Karpas-422 (cell line): ENCODE measurements around the gene PTPRO. TPM values are rescaled to one million over a fixed set of nuclear protein-coding genes. Genes with fewer than 3 reads are reported as not detected.

Experiments
- DNase-seq: peaks from one replicate; pipeline ENCODE4 v3.0.0-alpha.2; 2015
- H2AFZ ChIP-seq: fragments of 200-600 bp; sonication (generic); 2 replicates; pipeline ENCODE4 v1.6.1; 2014; ENCODE audit warnings: antibody characterized with exemption, low read length, mixed read lengths
- H3K27ac ChIP-seq: fragments of 200-600 bp; sonication (generic); 2 replicates; pipeline ENCODE4 v1.5.1; 2014; ENCODE audit warnings: mild to moderate bottlenecking, low read length, moderate library complexity
- H3K27me3 ChIP-seq: fragments of 200-600 bp; sonication (generic); 2 replicates; pipeline ENCODE4 v1.6.1; 2014; ENCODE audit warnings: low read length, mixed read lengths
- H3K36me3 ChIP-seq: fragments of 200-600 bp; sonication (generic); 2 replicates; pipeline ENCODE4 v1.6.1; 2014; ENCODE audit warnings: low read length, mixed read lengths; ENCODE audit not compliant: insufficient read depth
- H3K4me1 ChIP-seq: fragments of 200-600 bp; sonication (generic); 2 replicates; pipeline ENCODE4 v1.6.1; 2014; ENCODE audit warnings: mild to moderate bottlenecking, low read length, mixed read lengths
- H3K4me2 ChIP-seq: fragments of 200-600 bp; sonication (generic); 2 replicates; pipeline ENCODE4 v1.6.1; 2014; ENCODE audit warnings: low read length, low read depth, mild to moderate bottlenecking; ENCODE audit not compliant: poor library complexity, severe bottlenecking
- H3K4me3 ChIP-seq: fragments of 200-600 bp; sonication (generic); 2 replicates; pipeline ENCODE4 v1.5.1; 2014; ENCODE audit warnings: mild to moderate bottlenecking, antibody characterized with exemption, low read length, mixed read lengths
- H3K79me2 ChIP-seq: fragments of 200-600 bp; sonication (generic); 2 replicates; pipeline ENCODE4 v1.6.1; 2014; ENCODE audit warnings: mild to moderate bottlenecking, low read length, mixed read lengths
- H3K9ac ChIP-seq: fragments of 200-600 bp; sonication (generic); 2 replicates; pipeline ENCODE4 v1.6.0; 2014; ENCODE audit warnings: low read length
- H3K9me2 ChIP-seq: fragments of 200-600 bp; sonication (generic), shearing (Covaris generic); replicated peaks from 2 replicates; pipeline ENCODE4 v1.6.0; 2014; ENCODE audit warnings: mild to moderate bottlenecking, low read length, moderate library complexity; ENCODE audit not compliant: insufficient read depth
- H3K9me3 ChIP-seq: fragments of 300-700, 200-600 bp; sonication (generic); 2 replicates; pipeline ENCODE4 v1.6.1; 2014; ENCODE audit warnings: low read length, mixed read lengths
- H4K20me1 ChIP-seq: fragments of 200-600 bp; sonication (generic); 2 replicates; pipeline ENCODE4 v1.6.1; 2014; ENCODE audit warnings: mild to moderate bottlenecking, antibody characterized with exemption, low read length, low read depth; ENCODE audit not compliant: insufficient read depth
- total RNA-seq: library from RNA; depleted of rRNA; stranded (reverse); fragments of >200 nt; shearing (Covaris generic); gene quantifications from 2 replicates; pipeline ENCODE4 v1.2.3, GENCODE V29; 2014; ENCODE audit warnings: low replicate concordance

PTPRO gene
- total RNA-seq, 1 experiment from 2014 or later: not detected

DNA sequence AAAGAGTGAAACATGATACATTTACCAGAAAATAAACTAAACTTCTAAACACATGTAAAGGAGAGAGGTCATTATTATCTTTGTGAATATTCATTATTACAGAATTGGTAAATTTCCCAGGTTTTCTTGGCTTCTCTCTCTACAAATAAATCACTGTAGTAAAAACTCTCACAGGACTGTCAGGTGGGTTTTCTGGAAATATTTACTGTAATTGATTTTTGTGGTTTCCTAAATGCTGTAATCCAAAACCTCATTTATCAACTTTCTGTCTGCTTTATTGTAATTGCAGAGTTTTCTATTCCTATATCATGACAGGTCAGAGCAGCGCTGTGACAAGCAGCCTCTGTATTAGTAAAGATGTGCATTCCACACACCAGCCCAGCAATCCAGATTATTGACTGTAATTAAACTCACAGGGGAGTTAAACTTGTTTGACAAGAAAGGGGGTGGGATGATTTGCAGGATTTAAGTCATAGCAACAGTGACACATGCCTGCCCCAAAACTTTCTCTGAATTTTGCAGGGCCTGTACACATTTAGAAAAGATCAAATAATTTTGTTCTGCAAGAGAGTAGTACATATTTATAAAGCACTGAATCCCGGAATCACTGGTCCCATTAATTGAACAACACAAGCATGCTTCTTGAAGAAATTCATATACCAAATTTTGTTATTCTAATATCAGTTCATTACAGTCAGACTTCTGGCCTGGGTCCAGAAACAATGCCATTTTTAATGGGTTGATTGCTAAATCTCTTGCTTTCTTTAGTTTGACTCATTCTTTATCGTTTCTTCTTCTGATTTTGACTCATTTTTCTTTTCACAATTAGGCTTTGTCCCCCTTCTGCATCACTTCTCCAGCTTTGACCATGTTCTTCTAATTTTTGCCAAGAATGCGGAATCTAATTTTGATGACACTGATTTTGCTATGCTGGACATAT is 42.2 kb downstream of the PTPRO start:
- Histone ChIP-seq H3K9me3 (no peaks in the 10 kb centered on the region), H3K4me1 (no peaks in the 10 kb centered on the region), H3K9me2 (no peaks in the 10 kb centered on the region), H3K27ac (no peak overlapping the region), H3K4me3 (no peak overlapping the region), H3K4me2 (no peak overlapping the region), H3K79me2 (no peaks in the 10 kb centered on the region), H4K20me1 (no peaks in the 10 kb centered on the region), H3K36me3 (no peaks in the 10 kb centered on the region), H3K27me3 (no peaks in the 10 kb centered on the region), H2AFZ (no peak overlapping the region), H3K9ac (no peak overlapping the region)
- DNase-seq: no peak

DNA sequence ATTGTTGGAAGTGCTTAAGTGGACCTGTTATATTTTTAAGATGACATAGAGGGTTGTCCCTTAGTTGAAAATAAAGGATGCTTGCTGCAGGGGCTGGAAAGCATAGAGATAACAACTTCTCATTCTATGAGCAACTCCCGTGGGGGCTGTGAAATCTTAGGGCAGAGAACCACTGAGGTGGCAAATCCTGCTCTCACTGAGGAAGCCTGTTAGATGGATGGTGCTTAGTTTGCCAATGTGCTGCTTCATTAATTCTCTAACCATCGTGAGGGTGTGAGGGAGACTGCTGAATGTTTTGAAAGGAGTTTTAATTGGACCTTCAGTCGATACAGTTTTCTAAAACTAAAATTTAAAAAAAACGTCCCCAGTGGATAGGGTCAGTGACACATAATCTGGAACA is 46.5 kb downstream of the PTPRO start:
- H3K27ac ChIP-seq: no peak overlapping the region
- H3K4me2 ChIP-seq: no peak overlapping the region
- no peaks in the 10 kb centered on the region for H3K27me3 ChIP-seq
- H3K4me3 ChIP-seq: no peak overlapping the region
- no peak overlapping the region for H2AFZ ChIP-seq
- H3K36me3 ChIP-seq: no peaks in the 10 kb centered on the region
- H3K9ac ChIP-seq: no peak overlapping the region
- H4K20me1 ChIP-seq: no peaks in the 10 kb centered on the region
- H3K9me3 ChIP-seq: no peaks in the 10 kb centered on the region
- H3K4me1 ChIP-seq: no peaks in the 10 kb centered on the region
- no peak for DNase-seq
- H3K9me2 ChIP-seq: no peaks in the 10 kb centered on the region
- H3K79me2 ChIP-seq: no peaks in the 10 kb centered on the region

DNA sequence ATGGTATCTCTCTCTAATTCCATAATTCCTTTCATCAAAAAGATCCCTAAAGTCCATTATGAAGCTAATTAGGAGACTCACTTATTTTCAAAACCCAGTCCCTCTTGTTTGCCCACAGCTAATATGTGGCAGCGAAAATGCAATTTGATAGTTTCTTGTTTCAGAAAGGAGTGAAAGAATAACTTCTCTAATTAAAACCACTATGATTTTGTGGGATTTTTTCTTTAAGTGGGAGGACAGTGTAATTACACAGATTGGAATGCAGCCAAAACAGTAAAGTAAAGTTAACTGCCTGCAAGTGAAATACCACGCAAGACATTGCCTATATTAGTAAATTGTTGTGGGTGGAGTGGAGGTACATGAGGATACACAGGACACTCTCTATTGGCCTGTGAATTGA is 50.0 kb downstream of the PTPRO start:
- Histone ChIP-seq H3K9me3 (no peaks in the 10 kb centered on the region), H3K27ac (no peak overlapping the region), H3K36me3 (no peaks in the 10 kb centered on the region), H3K27me3 (no peaks in the 10 kb centered on the region), H4K20me1 (no peaks in the 10 kb centered on the region), H2AFZ (no peak overlapping the region), H3K4me2 (no peak overlapping the region), H3K79me2 (no peaks in the 10 kb centered on the region), H3K9ac (no peak overlapping the region), H3K9me2 (no peaks in the 10 kb centered on the region), H3K4me1 (no peaks in the 10 kb centered on the region), H3K4me3 (no peak overlapping the region)
- no peak for DNase-seq

DNA sequence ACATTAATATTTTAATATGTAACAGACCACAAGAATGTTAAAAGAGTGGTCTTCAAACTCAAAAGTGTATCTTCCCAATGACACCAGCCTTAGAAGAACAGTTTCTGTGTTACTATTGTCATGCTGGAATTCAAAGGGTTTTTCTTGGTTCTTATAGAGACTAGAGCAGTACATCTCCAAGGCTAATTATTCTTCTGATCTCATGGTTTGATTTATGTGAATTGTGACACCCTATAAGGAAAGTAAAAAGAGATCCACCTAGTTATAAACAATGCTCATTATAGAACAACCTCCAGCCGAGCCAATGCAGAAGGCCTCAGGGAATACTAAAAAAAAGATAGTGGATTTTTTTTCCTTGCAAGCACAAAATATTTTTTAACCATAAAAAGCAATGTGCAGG is 65.5 kb downstream of the PTPRO start:
- H3K79me2 ChIP-seq: no peaks in the 10 kb centered on the region
- no peak overlapping the region for H3K27ac ChIP-seq
- H3K36me3 ChIP-seq: no peaks in the 10 kb centered on the region

DNA sequence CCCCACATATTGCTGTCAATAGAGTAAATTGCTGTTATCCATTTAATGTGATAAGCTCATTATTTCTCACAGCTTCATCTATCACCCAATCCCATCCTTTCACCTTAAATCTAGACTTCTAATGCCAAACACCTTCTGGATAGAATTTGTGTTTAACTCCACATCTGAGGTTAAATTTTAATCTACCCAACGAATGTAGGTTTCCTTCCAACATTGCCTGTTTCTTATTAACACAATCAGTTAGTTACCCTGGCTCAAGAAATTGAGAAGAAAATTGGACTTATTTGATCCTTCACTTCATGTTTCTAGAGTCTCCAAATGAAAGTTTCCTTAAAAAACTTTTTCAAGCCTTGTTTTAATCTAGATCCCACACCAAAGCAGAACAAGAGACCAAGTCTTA is 67.3 kb downstream of the PTPRO start:
- Histone ChIP-seq H4K20me1 (no peaks in the 10 kb centered on the region), H3K79me2 (no peaks in the 10 kb centered on the region), H3K4me2 (no peak overlapping the region), H2AFZ (no peak overlapping the region), H3K9me2 (no peaks in the 10 kb centered on the region), H3K36me3 (no peaks in the 10 kb centered on the region), H3K4me3 (no peak overlapping the region), H3K27me3 (no peaks in the 10 kb centered on the region), H3K9ac (no peak overlapping the region), H3K27ac (no peak overlapping the region), H3K9me3 (no peaks in the 10 kb centered on the region), H3K4me1 (no peaks in the 10 kb centered on the region)
- no peak for DNase-seq

More for the DNA sequence above, 65.5 kb downstream of the PTPRO start:
- Histone ChIP-seq H3K4me1 (no peaks in the 10 kb centered on the region), H3K9me2 (no peaks in the 10 kb centered on the region), H2AFZ (no peak overlapping the region), H3K27me3 (no peaks in the 10 kb centered on the region), H3K9ac (no peak overlapping the region), H3K9me3 (no peaks in the 10 kb centered on the region), H4K20me1 (no peaks in the 10 kb centered on the region), H3K4me3 (no peak overlapping the region), H3K4me2 (no peak overlapping the region)
- no peak for DNase-seq

DNA sequence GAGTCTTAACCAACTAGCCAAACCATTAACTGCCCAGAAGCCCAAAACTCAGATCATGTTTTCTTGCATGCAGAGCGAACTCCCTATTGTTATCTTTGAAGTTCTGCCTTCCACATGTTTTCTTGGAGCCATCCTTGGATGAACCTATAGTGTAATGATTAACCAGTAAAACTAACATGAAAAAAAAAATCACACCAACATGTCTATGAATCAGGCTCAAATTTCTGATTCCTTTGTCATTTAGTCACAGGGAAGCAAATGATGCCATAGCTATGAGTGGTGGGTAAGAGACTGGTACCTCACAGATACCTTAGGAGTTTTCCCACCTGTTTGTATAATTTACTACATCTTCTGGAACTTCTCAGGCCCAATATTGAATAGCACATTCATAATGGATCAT is 70.7 kb downstream of the PTPRO start:
- no peak overlapping the region for H3K27ac ChIP-seq
- no peaks in the 10 kb centered on the region for H3K27me3 ChIP-seq
- H3K4me2 ChIP-seq: no peak overlapping the region
- no peak overlapping the region for H2AFZ ChIP-seq
- no peak for DNase-seq
- no peaks in the 10 kb centered on the region for H3K9me2 ChIP-seq
- no peaks in the 10 kb centered on the region for H3K36me3 ChIP-seq
- no peak overlapping the region for H3K4me3 ChIP-seq
- H3K4me1 ChIP-seq: no peaks in the 10 kb centered on the region
- H4K20me1 ChIP-seq: no peaks in the 10 kb centered on the region
- no peaks in the 10 kb centered on the region for H3K9me3 ChIP-seq
- no peak overlapping the region for H3K9ac ChIP-seq
- no peaks in the 10 kb centered on the region for H3K79me2 ChIP-seq

DNA sequence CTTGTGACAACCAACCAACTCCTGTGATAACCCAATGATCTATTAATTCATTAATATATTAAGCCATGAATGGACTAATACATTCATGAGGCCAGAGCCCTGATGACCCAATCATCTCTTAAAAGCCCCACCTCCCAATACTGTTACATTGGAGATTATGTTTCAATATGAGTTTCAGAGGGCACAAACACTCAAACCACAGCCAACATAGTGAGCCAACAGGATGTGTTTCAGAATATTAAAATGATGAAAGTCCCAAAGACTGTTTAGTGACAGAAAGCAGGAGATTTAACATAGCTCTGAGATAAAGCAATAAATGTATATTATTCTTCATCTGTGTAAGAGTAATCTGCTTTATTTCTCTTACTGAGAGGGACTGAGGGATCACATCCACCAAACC is 71.7 kb downstream of the PTPRO start:
- Histone ChIP-seq H3K9me3 (no peaks in the 10 kb centered on the region), H3K4me1 (no peaks in the 10 kb centered on the region), H3K27me3 (no peaks in the 10 kb centered on the region), H3K27ac (no peak overlapping the region), H3K79me2 (no peaks in the 10 kb centered on the region), H4K20me1 (no peaks in the 10 kb centered on the region), H3K36me3 (no peaks in the 10 kb centered on the region), H2AFZ (no peak overlapping the region), H3K4me2 (no peak overlapping the region), H3K9me2 (no peaks in the 10 kb centered on the region), H3K9ac (no peak overlapping the region), H3K4me3 (no peak overlapping the region)
- DNase-seq: no peak

DNA sequence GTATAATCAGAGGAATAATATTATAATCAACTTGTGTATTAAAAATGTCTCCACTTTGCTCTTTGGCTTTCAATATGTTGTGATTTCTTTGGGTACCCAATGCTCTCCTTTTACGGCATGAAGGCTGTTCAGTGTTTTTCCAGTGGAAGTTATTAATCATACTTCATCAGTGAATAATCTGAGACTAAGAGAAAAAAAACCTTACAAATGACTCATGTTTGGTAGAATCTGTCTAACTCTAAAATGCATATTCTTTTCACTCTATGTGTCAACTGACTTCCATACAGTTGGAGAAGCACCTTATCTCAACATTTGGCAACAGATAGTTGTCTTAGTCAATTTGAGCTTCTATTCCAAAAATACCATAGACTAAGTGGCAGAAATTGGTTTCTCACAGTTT is 82.2 kb downstream of the PTPRO start:
- H3K27me3 ChIP-seq: no peaks in the 10 kb centered on the region
- no peaks in the 10 kb centered on the region for H4K20me1 ChIP-seq
- no peak overlapping the region for H3K4me3 ChIP-seq
- H3K27ac ChIP-seq: no peak overlapping the region
- no peak for DNase-seq
- H3K9me2 ChIP-seq: no peaks in the 10 kb centered on the region
- no peak overlapping the region for H2AFZ ChIP-seq
- no peaks in the 10 kb centered on the region for H3K36me3 ChIP-seq
- no peaks in the 10 kb centered on the region for H3K9me3 ChIP-seq
- no peaks in the 10 kb centered on the region for H3K79me2 ChIP-seq
- H3K9ac ChIP-seq: no peak overlapping the region
- H3K4me2 ChIP-seq: no peak overlapping the region
- H3K4me1 ChIP-seq: no peaks in the 10 kb centered on the region
